Sigmoid colon (tissue), 4 donors: Measurements from ENCODE around the gene USH2A.
A peak's percentile ranks its signal among the peaks of the same experiment; 100 is the strongest.

Source experiments
- CTCF ChIP-seq, 4 experiments: fragments of 450-650 bp in 3 of 4; fragments of 200-600 bp in 1 of 4; IDR thresholded peaks; one replicate each; pipeline ENCODE4 v1.5.1; 2016 to 2019; ENCODE audit warnings: antibody characterized with exemption in 4 of 4, mild to moderate bottlenecking in 3 of 4, moderate library complexity in 2 of 4
- POLR2A ChIP-seq, 2 donors: fragments of 450-650 bp; IDR thresholded peaks; one replicate each; pipeline ENCODE4 v1.6.1; 2016; ENCODE audit warnings: antibody characterized with exemption in 2 of 2, mild to moderate bottlenecking in 2 of 2, moderate library complexity in 2 of 2
- POLR2AphosphoS5 ChIP-seq, 4 donors: sonication (generic); formaldehyde crosslinking; IDR thresholded peaks; one replicate each; pipeline ENCODE4 v1.6.1; 2017; ENCODE audit warnings: antibody characterized with exemption in 4 of 4

GRCh38 chr1:216193839-216194443, 229.3 kb downstream of the USH2A start:
- TF ChIP-seq POLR2AphosphoS5 (IDR thresholded peaks at IDR 0.05) (no peak), CTCF (IDR thresholded peaks at IDR 0.05) (peak in 1 of 4 experiments; percentile 12), POLR2A (IDR thresholded peaks at IDR 0.05) (no peak)
